Adrenal gland (tissue), 12 donors: Measurements from ENCODE around the gene CXXC5. TPM values are rescaled to one million over a fixed set of nuclear protein-coding genes. Genes with fewer than 3 reads are reported as not detected.

Experiments used
- DNase-seq, 7 donors: peaks; one replicate each; pipeline ENCODE4 v3.0.0-alpha.2; 2019 to 2020
- H3K27ac ChIP-seq, 5 donors: fragments of 200-600 bp; sonication (generic) in 4 of 5; 1 replicate in 3 of 5; 2 replicates in 2 of 5; pipeline versions ENCODE4 v1.5.1 to v1.8.0; 2016 to 2020; ENCODE audit warnings: mild to moderate bottlenecking in 1 of 5
- H3K27me3 ChIP-seq: fragments of 200-600 bp; 2 replicates; pipeline ENCODE4 v1.8.0; 2021
- H3K36me3 ChIP-seq, 2 donors: fragments of 200-600 bp; replicated peaks in 1 of 2; 1 replicate in 1 of 2; 2 replicates in 1 of 2; pipeline versions ENCODE4 v1.5.1 to v1.8.0; 2018 to 2022
- H3K4me1 ChIP-seq, 2 donors: fragments of 200-600 bp; replicated peaks in 1 of 2; 1 replicate in 1 of 2; 2 replicates in 1 of 2; pipeline versions ENCODE4 v1.5.1 to v1.8.0; 2018 to 2021
- H3K4me3 ChIP-seq, 4 donors: fragments of 200-600 bp; sonication (generic) in 3 of 4; one replicate each; pipeline ENCODE4 v1.5.1; 2016 to 2018
- H3K9me3 ChIP-seq, 3 donors: fragments of 200-600 bp; sonication (generic) in 1 of 3; replicated peaks in 1 of 3; 1 replicate in 2 of 3; 2 replicates in 1 of 3; pipeline versions ENCODE4 v1.5.1 to v1.8.0; 2016 to 2021
- POLR2A ChIP-seq, 2 donors: fragments of 450-650 bp; IDR thresholded peaks; one replicate each; pipeline ENCODE4 v1.6.1; 2017; ENCODE audit warnings: antibody characterized with exemption in 2 of 2, mild to moderate bottlenecking in 2 of 2, moderate library complexity in 1 of 2
- WGBS, 4 donors: extraction: QIAGEN DNeasy Blood & Tissue Kit in 2 of 4; methylation state at CpG; one replicate each; pipeline versions ENCODE4 v1.1.5 to v1.1.7; 2013 to 2017; 5-methylcytosine and 5-hydroxymethylcytosine counted together
- intact Hi-C, 2 donors: fragments of 100-400 bp; cut with DNase I; formaldehyde crosslinking; loops; one replicate each; pipeline versions ENCODE4 v1.14.1 to v1.15.0; 2022 to 2023
- polyA plus RNA-seq, 3 donors: library from polyadenylated mRNA; stranded (reverse); fragments of 200-250 nt in 2 of 3; fragments of 350-450 nt in 1 of 3; fragmentation: Illumina TruSeq in 1 of 3; extraction: RNeasy Lipid Tissue Mini Kit (QIAGEN cat#74804) in 1 of 3; gene quantifications; one replicate each; pipeline ENCODE4 v1.2.3, GENCODE V29; 2013 to 2014
- total RNA-seq, 9 donors: library from RNA; depleted of rRNA in 4 of 9; stranded (reverse); fragments of >200 nt in 4 of 9; fragments of 120-200 nt in 1 of 9; fragmentation: NEBNext Ultra II Directional in 1 of 9; extraction: Animal tissue kit (Norgen Biotek cat#: 25700) in 1 of 9; gene quantifications; one replicate each; pipeline versions ENCODE4 v1.1.0 to v1.2.4, GENCODE V29; 2013 to 2023
- TF ChIP-seq, protein P1 (sequence below), 6 experiments: fragments of 450-650 bp in 4 of 6; fragments of 200-600 bp in 2 of 6; sonication (generic) in 1 of 6; IDR thresholded peaks; 1 replicate in 5 of 6; 2 replicates in 1 of 6; pipeline versions ENCODE4 v1.5.1 to v1.8.0; 2016 to 2021; ENCODE audit warnings: antibody characterized with exemption in 6 of 6, mild to moderate bottlenecking in 2 of 6, moderate library complexity in 1 of 6
- donor health status: healthy with polysubstance abuse.
- donor health status: Bipolar disorder and iron deficiency.
- donor health status: DM: yes; HTN: yes; CAD: no.
- donor health status: DM: no; HTN: no; CAD: no.
- donor health status: DM: no; HTN: no; CAD: no.
- donor health status: DM: yes; HTN: yes; CAD: no.

The CXXC5 gene
- total and polyA plus RNA-seq, 12 donors = 16.2 to 79.3 (median 34.7) TPM

DNA sequence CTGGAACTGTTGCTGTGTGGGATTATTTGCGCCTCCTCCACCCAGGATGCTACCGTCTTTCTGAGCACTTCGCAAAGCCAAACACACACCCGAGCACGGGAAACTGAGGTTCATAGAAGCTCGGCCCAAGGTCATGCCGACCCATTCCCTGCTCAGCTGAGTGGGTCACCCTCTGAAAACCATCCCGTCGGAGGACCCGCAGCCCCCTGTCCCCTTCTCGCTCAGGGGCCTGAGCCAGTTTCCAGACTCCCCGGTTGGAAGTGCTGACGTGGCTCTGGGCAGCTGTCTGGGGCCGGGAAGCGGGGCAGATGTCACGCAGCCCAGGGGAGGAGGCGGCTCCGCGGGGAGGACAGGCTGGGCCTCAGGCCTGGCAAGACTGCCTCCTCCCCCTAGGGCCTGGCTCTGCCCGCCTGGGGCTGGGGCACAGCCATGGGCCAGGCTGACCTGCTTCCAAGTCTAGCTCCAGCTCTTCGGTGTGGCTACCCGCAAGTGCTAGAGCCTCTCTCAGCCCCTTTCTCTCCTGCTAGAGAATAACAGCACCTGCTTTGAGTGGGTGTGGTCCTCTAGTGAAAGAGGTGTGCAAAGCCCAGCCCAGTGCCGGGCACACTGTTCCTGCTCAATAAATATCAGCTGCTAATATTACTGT lies 9.9 kb upstream of the CXXC5 start:
- Histone ChIP-seq H3K9me3 (no peaks in the 10 kb centered on the region), H3K36me3 (no peaks in the 10 kb centered on the region)
- intact Hi-C loops = loop anchor here (5.0 kb wide), 4 partner anchors 39 to 124 kb away; no protein-coding TSS in a partner anchor

DNA sequence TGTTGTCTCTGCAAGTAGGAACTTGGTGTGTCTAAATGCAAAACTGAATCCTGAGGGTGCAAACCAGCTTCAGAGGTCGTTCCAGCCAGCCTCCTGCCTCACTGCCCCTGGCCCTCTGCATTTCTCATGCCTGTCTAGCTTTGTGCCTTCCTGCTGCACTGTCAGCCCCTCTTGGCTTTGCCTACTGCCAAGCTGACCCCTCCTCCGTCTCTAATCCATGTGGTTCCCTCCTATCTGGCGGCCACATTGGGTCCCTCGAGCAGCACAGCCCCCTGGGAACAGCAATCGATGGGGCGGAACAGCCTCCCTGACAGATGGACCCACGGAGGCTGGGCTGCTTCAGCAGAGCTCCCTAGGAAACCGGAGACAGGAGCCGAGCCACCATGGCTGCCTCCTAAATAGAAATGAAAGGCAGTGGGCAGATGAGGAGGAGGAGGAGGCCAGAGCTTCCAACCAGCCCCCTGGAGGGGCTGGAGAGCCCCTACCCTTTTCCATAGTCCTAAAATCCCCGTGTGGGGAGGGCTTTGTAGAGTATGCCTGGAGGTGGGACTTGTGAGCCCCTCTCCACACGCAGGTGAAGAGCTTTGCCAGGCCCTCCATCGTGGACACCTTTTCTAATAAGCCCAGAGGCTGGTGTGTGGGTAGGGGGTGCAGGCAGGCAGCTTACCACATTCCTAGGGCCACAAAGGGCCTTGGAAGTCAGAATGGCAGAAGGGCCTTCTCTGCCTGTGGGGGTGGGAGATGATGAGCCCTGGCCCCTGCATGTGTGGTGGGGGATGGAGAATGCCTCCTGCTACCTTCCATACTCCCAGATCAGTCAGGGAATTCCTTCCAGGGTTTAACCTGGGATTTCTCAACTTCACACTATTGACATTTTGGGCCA lies 9.2 kb upstream of the CXXC5 start:
- peaks cover 14 to 35% of the 10 kb centered on the region in 2 donors for H3K4me1 ChIP-seq
- no peak overlapping the region for H3K4me3 ChIP-seq
- TF ChIP-seq, protein P1, sequence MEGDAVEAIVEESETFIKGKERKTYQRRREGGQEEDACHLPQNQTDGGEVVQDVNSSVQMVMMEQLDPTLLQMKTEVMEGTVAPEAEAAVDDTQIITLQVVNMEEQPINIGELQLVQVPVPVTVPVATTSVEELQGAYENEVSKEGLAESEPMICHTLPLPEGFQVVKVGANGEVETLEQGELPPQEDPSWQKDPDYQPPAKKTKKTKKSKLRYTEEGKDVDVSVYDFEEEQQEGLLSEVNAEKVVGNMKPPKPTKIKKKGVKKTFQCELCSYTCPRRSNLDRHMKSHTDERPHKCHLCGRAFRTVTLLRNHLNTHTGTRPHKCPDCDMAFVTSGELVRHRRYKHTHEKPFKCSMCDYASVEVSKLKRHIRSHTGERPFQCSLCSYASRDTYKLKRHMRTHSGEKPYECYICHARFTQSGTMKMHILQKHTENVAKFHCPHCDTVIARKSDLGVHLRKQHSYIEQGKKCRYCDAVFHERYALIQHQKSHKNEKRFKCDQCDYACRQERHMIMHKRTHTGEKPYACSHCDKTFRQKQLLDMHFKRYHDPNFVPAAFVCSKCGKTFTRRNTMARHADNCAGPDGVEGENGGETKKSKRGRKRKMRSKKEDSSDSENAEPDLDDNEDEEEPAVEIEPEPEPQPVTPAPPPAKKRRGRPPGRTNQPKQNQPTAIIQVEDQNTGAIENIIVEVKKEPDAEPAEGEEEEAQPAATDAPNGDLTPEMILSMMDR (IDR thresholded peaks at IDR 0.05) = no peak
- TF ChIP-seq POLR2A (IDR thresholded peaks at IDR 0.05) = no peak
- intact Hi-C loops = loop anchor here (5.0 kb wide), 4 partner anchors 38 to 123 kb away; no protein-coding TSS in a partner anchor
- H3K27ac ChIP-seq = peak overlapping the region in 2 of 5 donors; percentile 85
- no peaks in the 10 kb centered on the region for H3K36me3 ChIP-seq
- DNase-seq = peak in 2 of 7 donors; percentile 1 to 11
- no peaks in the 10 kb centered on the region for H3K27me3 ChIP-seq
- no peaks in the 10 kb centered on the region for H3K9me3 ChIP-seq
- 77 to 86% (median 82%) methylated on average over 10 to 12 of the region's 12 CpGs for WGBS, 4 donors

More for the DNA sequence above, 9.9 kb upstream of the CXXC5 start:
- peak; percentile 56 to 91 (median 69) for DNase-seq
- Histone ChIP-seq H3K4me3 (peak overlapping the region in 1 of 4 donors; percentile 38), H3K4me1 (peaks cover 14 to 35% of the 10 kb centered on the region in 2 donors), H3K27ac (peak overlapping the region in 4 of 5 donors; percentile 37 to 85 (median 66)), H3K27me3 (no peaks in the 10 kb centered on the region)
- peak in 1 of 2 donors; percentile 11 for TF ChIP-seq POLR2A (IDR thresholded peaks at IDR 0.05)
- TF ChIP-seq, protein P1 (IDR thresholded peaks at IDR 0.05) = no peak
- 31 to 70% (median 42%) methylated on average over 6 to 23 of the region's 23 CpGs for WGBS, 4 donors

DNA sequence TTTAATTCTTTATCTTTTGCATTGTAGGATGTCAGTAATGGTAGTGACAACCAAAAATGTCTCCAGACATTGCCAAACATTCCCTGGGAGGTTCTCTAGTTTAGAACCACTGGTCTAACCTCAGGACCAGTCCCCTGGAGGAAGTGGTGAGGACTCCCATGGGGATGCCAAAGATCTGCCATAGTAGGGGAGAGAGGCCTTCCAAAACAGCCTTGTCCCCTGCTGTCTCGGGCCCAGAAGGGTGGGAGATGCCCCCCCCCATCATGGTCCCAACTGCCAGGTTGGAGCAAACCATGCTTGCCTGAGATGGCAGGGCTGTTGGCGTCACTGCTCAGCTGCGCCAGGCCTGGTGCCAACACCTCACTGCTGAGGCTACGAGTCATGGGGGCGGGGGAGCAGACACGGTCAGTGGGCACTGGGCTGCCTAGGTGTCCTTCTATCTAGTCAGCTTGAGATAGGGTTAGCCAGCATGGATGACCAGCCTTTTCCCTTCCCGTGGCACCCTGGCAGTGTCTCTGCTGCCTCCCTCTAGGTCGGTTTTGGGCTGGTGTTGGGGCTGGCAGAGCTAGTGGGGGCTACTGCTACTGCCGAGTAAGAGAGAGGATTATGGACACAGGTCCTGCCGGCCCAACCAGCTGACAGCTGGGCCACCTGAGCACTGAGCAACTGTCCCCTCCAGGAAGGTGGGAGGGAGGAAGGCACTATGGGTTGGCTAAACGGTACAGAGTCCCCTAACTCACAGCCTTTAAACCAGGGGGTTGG lies 8.3 kb upstream of the CXXC5 start:
- H3K4me1 ChIP-seq = peaks cover 14 to 35% of the 10 kb centered on the region in 2 donors
- H3K27me3 ChIP-seq = no peaks in the 10 kb centered on the region
- H3K36me3 ChIP-seq = no peaks in the 10 kb centered on the region
- H3K27ac ChIP-seq = peak overlapping the region in 1 of 5 donors; percentile 85
- 57 to 85% (median 68%) methylated on average over 4 to 11 of the region's 11 CpGs for WGBS, 4 donors
- intact Hi-C loops = loop anchor here (5.0 kb wide), 4 partner anchors 38 to 123 kb away; no protein-coding TSS in a partner anchor
- H3K4me3 ChIP-seq = no peak overlapping the region
- peak; percentile 74 to 90 (median 80) for DNase-seq
- H3K9me3 ChIP-seq = no peaks in the 10 kb centered on the region
- TF ChIP-seq POLR2A (IDR thresholded peaks at IDR 0.05) = no peak
- TF ChIP-seq, protein P1 (IDR thresholded peaks at IDR 0.05) = no peak
